ENCODE results near the gene DSTYK.
"Not testable (repeated sequence)": the region's sequence is repeated elsewhere in the genome, so short reads cannot be mapped to it uniquely, and the experiment has no call there.

The DSTYK gene

DNA sequence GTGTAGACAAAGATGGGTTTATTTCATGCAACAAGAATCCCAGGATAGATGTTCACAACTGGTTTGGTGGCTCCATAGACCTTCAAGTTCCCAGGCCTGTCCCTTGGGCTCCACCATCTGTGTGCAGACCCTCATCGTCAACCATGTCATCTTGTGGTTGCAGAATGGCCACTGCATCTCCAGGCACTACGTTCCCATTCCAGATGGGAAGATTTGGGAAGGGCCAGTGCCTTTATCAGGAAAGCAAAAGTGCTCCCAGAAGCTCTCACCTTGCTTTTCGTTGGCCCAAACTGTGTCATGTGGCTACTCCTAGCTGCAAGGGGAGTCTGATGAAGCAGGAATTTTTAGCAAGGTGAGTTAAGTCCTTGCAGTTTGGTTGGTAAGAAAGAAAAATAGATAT, 29.1 kb upstream of the DSTYK start:
- no peak for DNase-seq

DNA sequence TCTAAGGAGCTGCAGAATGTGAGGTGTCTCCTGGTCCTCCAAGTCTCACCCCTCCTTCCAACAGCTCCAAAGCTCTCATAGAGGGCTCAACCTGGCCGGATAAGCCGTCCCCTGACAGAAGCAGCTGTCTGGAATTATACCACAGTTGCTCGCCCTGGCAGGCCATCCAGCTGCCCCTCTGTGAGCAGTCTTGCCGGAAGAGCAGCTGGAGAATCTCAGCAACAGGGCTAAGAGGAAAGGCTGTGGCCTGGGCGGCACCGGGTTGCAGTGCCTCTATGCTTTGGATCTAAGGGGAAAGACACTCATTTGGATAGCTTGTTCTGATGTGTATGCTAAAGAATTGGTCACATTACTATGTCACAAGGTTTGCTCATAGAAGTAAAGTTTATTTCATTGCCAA, 28.6 kb upstream of the DSTYK start:
- DNase-seq = peak; percentile 65

DNA sequence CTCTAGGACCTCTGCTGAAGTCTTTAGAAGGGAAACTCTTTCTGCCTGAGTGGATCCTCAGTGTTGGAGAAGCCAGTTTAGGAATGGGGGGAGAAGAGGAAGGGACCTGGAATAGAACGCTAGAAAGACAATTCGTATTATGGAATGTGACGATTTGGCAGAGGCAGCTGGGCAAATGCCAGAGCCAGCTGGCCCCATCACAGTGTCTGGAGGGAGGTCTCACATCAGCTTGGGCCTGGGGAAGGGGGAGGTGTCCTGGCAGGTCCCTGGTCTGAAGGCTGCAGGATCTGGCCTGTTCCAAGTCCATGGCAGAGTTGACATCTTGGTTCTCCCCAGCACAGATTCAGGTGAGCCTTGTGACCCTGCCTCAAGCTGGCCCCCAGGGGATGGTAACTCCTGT, 27.6 kb upstream of the DSTYK start:
- DNase-seq = no peak

DNA sequence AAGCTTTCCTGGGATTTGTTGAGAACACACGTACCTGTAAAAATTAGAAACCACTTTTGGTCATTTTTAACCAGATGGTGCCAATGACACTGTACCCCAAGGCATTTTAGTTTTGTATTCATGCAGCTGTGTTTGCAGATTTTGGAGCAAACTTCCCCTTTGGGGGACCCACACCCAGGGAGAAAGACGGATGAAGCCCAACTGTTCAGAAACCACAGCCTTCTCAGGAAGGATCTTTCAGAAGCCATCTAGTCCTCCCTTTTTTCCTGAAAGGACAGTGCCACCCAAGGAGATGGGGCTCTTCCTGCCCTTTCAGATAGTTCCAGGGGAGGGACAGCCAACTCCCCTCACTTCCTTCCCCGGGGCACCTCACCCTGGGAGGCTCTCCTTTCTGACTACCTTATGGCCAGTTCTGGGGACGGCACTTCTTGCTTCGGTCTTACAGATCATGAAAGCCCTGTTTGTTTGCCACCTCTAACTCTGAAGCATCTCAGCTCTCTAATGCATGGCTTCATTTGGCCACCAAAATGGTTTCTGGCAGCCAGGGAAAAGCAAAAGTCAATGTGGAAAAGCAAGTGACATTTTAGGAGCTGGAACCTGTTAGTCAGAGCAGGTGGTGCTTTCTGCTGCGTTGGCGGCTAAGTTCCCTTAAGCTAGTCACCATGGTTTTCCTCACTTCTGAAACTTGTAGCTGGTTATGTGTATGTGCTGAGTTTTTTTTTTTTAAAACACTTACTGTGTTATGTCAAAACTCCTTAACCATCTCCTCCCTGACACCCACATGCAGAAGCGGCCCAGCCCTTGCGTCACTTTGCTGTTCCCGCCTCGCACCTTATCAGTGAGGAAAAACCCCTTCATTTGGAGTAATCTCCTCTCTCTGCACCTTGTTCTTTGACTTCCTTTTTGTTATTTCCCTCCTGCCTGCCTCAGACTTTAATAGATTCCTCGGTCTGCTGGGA, 26.3 kb upstream of the DSTYK start:
- DNase-seq = no peak

DNA sequence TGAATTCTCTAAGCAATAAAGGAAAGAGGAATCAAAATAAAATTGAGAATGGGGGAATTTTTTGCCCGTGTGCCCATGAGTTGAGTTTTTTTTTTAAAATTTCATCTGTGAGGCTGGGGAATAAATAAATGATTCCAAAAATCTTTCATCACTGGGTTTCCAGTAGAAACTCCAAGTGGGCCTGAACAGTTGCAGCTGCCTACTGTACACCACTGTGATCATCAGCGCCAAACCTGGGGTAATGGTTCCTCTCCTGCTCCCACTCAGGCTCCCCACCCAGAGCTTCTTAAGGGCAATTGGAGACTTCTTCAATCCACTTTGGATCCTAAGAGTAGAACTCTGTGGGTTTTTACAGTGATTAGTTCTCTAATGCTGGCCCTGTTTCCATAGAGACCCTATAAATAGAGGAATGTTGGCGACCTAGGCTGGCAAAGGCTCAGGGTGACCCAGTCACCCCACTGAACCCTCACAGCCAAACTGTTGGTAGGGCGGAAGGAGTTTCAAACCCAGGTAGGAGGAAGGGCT, 25.5 kb upstream of the DSTYK start:
- no peak for DNase-seq

DNA sequence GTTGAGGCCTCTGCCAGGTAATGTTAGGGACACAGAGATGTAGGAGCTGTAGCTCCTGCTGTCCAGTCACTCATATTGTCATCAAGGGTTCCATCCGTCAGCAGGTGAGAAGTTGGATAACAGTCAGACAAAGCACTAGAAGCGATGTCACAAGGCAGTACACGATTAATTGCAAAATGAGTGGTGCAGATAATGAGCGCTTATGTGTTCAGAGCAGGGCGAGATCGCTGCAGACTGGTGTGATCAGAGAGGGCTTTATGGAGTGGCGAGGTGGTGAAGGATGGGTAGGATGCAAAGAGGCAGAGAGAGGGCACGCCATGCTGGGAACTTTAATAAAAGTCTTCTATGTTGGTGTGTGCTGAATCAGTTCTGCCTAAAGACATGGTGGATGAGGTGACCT, 25.0 kb upstream of the DSTYK start:
- no peak for DNase-seq

DNA sequence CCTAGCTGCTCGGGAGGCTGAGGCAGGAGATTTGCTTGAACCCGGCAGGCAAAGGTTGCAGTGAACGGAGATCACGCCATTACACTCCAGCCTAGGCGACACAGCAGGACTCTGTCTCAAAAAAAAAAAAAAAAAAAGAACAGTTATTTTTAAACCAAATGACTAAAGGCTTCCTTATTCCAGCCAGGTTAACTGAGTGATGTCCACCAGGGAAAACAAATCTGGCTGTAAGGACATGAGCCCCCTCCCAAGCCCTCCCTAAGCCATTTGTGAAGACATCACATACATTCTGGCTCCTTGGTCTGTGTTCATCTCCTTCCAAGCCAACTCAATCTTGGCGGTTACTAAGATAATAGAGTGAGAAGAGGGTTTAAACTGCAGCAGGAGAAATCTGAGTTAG, 24.4 kb upstream of the DSTYK start:
- DNase-seq = no peak

DNA sequence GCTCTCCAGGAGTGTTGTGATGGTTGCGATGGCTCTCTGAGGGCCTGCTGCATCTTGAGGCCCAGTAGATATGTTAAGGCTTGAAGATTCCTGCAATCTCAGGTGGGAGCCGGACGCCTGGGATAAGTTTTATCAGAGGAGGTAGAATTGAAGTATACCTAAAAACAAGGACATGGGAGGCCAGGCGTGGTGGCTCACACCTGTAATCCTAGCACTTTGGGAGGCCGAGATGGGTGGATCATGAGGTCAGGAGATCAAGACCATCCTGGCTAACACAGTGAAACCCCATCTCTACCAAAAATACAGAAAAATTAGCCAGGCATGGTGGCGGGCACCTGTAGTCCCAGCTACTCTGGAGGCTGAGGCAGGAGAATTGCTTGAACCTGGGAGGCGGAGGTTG, 22.5 kb upstream of the DSTYK start:
- DNase-seq = not testable (repeated sequence)

DNA sequence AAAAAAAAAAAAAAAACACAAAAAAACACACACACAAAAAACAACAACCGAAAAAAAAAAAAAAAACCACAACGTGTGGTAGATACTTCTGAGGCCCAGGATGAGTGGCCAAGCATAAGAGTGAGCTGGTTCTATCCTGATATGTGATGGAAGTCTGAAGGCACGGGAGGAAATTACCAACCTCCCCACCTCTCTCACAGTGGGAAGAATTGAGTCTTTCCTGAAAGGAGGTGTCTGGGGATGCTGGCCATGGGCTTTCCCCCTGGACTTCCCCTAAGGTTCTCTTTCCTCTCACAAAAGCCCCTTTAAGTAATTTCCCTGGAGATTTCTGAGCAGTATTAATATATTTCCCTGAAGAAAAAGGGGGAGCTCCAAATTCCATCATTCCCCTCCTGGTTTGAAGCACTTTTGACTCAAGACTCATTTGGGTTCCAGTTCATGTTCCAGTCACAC, 21.5 kb upstream of the DSTYK start:
- DNase-seq = no peak

DNA sequence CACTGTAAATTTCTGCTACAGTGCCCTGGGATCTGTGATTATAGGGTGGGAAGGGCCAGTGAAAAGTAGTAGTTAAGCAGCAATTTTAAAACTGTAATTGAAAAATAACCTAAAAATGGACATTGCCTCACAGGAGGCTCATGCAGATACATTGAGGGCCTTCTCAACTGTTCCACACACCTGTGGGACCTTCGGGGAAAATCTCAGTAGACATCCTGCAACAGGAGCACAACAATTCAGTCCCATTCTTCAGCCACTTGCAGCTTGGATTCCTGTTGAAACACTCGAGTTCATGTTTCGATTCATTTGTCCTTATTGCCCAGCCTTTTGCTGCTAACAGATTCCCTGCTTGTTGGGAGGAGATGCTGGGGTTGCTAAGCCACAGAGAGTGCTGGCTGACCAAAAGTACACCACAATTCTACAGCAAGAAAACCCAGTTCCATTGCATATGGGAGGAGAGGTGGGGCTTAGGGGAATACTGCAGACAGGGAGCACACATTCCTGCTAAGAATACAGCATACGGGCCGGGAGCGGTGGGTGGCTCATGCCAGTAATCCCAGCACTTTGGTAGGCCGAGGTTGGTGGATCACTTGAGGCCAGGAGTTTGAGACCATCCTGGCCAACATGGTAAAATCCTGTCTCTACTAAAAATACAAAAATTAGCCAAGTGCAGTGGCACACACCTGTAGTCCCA, 20.8 kb upstream of the DSTYK start:
- no peak for DNase-seq

DNA sequence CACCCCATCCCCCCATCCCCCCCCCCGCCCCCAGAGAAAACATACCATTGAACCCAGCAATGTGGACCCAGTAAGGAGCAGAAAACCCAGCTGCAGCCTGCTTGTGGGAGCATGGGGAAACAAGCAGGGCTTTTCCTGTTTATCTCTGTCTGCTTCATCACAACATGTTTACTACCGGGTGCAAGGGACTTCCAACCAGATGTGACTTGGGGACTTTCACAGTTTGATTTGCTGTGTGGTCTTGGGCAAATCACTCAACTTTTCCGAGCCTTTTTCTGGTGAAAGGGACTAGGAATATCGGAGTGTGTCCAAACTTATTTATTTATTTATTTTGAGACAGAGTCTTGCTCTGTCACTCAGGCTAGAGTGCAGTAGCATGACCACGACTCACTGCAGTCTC, 19.5 kb upstream of the DSTYK start:
- no peak for DNase-seq

DNA sequence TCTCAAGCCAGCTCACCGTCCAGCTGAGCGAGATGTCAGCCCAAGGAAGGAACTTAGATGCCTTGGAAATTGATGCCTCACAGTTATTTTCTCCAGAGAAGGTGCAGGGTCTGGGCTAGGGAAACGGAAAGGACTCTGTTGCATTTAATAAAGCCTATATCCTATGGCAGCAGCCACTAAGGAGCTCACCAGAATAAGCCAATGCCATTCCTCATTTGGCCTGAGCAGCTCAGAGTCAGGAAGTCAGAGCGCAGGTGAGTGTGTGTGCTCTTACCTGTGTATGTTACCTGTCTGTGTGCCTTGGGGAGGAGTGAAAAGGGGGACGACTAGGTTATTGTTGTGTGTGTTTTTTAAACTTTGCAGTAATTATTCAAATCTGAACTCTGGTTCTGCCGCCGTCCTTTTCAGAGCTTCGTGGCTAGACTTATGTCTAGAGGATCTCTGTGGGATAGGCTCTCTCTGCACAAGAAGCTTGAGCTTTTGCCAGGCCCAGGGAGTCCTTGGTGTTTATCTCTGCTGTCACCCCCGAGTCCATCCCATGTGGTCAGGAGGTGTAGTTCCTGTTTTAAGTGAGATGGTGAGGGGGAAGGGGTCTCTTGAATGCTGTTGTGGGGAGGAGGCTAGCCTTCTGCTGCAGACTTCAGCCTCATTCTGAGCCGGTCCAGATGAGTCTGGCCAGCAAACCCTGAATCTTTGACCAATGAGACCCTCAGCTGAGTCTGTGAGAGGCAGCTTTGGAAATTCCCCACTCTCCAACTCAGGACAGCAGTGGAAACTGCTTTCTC, 18.6 kb upstream of the DSTYK start:
- DNase-seq = no peak

DNA sequence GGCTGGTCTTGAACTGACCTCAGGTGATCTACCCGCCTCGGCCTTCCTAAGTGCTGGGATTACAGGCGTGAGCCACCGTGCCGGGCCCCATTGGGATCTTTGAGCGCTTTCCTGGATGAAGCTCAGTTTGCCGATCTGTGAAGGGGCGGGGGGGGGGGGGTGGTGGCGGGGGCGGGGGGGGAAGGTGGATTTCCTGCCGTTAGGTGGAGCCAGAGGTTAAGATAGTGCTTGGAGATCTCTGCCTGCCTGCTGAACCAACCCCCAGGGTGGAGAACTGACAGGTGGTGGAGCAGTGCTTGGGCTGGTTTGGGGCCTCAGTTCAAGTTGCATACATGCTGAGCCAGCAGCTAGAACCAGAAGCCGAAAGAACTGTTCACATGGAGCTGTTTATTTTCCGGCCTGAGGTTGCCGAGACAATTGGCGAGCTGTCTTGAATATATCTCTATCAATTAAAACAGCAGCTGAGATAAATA, 17.9 kb upstream of the DSTYK start:
- DNase-seq = peak; percentile 64

DNA sequence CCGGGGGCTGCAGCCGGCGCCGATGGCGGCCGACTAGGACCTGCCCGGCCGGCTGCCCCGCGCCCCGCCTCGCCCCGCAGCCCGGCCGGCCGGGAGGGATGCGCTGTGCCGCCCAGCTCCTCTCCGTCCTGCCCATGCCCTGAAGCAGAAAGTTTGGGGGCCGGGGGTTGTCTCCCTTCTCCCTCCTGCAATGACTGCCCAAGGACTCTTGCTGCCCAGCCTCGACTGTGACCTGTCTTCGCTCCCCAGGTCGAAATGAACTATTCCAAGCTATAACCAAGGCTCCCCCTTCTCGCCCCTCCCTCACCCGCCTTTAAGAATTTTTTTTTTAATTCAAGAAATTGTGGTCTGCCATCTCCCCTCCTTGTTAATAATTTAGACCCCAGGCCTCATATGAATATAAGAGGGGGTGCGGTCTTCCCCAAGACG, 16.6 kb upstream of the DSTYK start:
- no peak for DNase-seq

DNA sequence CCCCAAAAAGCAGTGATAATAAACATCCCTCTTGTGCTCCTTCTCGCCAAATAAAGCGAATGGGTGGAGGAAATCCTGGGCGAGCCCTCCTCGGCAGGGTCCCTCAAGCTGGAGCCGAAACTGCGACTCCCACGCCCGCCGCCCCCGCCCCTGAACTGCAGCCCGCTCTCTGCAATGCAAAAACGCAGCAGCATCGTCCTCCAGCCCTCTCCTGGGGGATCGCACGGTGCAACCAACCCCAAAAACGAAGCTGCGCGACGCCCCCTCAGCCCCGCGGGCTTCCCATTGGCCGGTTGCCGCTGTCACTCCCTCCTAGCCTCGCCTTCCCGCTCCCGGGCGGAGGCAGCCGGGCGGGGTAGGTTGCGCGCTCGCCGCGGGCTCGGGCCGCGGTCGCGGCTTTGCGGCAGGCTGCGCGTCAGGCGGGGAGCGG, 16.1 kb upstream of the DSTYK start, which contains the start of gene TMCC2:
Gene TMCC2, plus strand, starts transcription at position 363 of the 430 bp plus-strand sequence. CDS start 619 bp downstream, outside the sequence.
- peak; percentile 81 for DNase-seq

DNA sequence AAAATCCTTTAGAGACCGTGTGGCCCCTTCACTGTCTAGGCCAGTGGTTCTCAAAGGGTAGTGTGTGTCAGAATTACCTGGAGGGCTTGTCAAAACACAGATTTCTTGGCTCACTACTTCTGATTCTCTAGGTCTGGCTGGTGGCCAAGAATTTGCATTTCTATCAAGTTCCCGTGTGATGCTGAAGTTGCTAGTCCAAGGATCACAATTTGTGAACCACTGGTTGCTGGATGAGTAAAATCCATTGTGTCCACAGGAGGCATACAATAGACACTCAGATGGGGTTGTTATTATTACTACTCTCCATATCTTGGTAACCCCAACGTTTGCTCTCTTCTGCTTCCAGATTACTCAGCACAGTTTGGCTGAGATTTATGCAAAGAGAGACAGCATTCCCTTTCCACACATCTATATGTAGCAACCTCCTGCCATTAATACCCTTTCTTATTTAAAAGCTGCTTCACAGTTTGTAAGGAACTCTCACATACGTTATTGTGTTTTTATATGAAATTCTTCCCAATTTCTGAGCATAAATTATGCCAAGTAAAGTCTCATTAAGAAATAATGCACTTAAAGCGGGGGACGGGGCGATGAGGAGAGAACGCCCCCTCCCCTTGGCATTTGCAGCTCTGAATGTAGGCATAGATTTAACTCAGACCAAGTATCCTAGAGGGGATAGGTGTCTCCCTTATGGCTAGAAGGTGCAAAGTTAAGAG, 15.5 kb upstream of the DSTYK start:
- DNase-seq = no peak

DNA sequence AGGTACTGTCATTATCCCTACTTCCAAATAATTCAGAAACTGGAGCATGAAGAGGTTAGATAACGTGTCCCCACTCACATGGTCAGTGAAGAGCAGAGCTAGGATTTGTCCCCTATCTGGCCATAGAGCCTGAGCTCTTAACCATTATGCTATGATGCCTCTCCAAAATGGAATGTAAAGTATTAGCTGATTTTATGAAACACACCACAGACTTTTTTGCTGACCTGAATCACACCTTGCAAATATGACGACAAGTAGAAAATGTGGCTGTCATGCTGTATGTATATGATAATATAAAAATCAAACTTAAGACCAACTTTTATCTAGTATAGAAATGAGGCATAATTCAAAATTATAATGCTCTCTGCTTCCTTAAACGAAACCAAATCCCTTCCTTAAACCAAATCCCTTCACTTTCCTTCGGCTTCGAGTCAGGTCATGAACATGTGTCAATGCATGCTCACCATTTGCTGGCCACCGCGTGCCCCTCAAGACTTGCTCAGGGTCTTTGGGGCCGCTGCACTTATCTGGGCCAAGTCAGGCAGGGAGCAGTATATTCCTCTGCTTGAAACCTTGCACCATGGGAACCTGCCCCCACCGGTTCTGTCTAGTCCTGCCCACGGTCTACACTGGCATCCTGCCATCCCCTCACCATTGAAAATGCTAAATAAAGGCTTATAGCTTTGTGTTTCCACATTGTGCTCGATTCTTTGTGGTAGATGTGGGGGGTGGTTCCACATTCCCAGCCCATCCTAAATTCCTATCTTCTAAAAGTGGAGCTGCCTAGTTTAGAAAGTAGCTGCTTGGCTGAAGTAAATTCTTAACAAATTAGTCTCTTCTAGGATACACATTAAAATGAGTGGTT, 14.6 kb upstream of the DSTYK start:
- DNase-seq = no peak

DNA sequence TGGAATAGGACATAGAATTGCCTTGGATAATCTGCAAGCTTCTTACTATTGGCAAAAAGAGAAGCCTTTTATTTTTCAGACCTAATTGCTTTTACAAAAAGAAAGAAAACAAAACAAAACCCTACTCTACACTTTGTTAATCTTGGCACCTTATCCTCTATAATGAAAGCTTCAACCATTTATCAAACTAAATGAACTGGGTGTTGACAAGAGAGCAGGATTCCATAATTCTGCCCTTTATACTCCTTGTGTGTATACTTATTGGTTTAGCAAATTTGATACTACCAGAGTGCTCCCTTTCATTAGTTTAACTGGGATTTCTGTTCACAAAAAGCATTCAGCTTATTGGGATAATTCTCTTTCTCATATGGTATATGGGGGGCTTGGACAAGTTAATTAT, 13.2 kb upstream of the DSTYK start:
- peak; percentile 37 for DNase-seq

DNA sequence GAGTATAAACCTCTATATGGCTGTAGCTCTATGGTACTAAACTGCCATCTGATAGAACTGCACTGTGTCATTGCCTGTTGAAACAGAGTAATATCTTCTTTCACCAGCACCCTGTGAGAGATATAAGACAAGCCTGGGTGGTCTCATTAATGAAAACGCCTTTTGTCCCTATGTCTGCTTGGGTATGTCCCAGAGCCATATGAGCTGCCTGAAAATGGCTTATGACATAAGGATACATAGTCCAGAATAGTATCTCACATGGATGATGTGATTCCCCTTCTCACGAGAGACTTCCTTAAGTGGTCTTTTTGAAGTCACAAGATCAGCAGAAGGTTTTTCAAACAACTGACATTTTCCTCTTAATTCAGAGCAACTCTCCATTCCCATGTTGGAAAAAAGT, 8.9 kb upstream of the DSTYK start:
- no peak for DNase-seq

DNA sequence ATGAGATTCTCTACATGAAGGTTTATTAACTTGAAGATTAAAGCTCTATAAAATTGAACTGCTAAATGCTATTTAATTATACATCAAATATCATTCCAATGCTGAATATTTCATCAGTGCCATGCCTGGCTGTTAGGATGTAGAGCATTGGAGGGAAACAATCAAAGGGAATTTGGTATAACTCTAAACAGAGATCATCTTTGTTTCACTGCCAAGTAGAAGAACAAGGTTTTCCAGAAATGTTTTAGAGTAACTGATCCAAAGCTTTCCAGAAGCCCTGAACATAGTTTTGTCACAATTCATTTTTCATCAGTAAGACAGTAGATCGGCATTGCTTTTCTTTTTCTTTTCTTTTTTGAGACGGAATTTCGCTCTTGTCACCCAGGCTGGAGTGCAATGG, 5.9 kb upstream of the DSTYK start:
- no peak for DNase-seq

DNA sequence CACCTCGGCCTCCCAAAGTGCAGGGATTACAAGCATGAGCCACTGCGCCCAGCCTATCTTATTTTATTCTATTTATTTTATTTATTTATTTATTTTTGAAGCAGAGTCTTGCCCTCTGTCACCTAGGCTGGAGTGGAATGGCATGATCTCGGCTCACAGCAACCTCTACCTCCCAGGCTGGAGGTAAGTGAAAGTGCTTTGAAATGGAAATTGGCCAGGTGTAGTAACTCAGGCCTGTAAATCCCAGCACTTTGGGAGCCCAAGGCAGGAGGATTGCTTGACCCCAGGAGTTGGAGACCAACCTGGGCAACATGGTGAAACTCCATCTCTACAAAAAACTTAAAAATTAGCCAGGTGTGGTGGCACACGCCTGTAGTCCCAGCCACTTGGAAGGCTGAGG, 5.1 kb upstream of the DSTYK start:
- DNase-seq = no peak

All from SHP77 treated with DMSO at 0.1 percent for 48 hours (cell line).